Amniotic epithelial cell (primary cell): ENCODE results near the gene INTS15.
A peak's percentile ranks its signal among the peaks of the same experiment; 100 is the strongest.
"Not testable (repeated sequence)": the region's sequence is repeated elsewhere in the genome, so short reads cannot be mapped to it uniquely, and the experiment has no call there.

ENCODE experiments used
- DNase-seq: peaks from one replicate; pipeline ENCODE4 v3.0.0-alpha.2; 2010; ENCODE audit warnings: low read depth

Gene INTS15

GRCh38 chr7:6618621-6619020 lies 28.8 kb downstream of the INTS15 start:
- DNase-seq: no peak

GRCh38 chr7:6619961-6620360 lies 30.1 kb downstream of the INTS15 start:
- no peak for DNase-seq

- DNase-seq: no peak
These were observed 31.6 kb downstream of the INTS15 start for GRCh38 chr7:6621195-6622133.

GRCh38 chr7:6622134-6622710 lies 32.4 kb downstream of the INTS15 start:
- DNase-seq: no peak

- no peak for DNase-seq
These were observed 33.9 kb downstream of the INTS15 start for GRCh38 chr7:6623589-6624245.

GRCh38 chr7:6624246-6624611 lies 34.4 kb downstream of the INTS15 start:
- no peak for DNase-seq

GRCh38 chr7:6628045-6628444 lies 38.2 kb downstream of the INTS15 start:
- no peak for DNase-seq

- DNase-seq: no peak
These were observed 40.4 kb downstream of the INTS15 start for GRCh38 chr7:6630007-6630849.

- no peak for DNase-seq
These were observed 41.8 kb downstream of the INTS15 start for GRCh38 chr7:6631605-6632004.

- DNase-seq: no peak
These were observed 44.2 kb downstream of the INTS15 start for GRCh38 chr7:6634021-6634420.

GRCh38 chr7:6634971-6635370 lies 45.1 kb downstream of the INTS15 start:
- not testable (repeated sequence) for DNase-seq

GRCh38 chr7:6636741-6637543 lies 47.1 kb downstream of the INTS15 start, which contains the start of gene ZNF316:
Gene ZNF316 (plus strand): TSS chr7:6637318. CDS start chr7:6642410, 5,092 bp downstream.
- DNase-seq: peak; percentile 41

GRCh38 chr7:6637544-6638229 lies 47.9 kb downstream of the INTS15 start:
- peak; percentile 3 for DNase-seq

- no peak for DNase-seq
These were observed 49.2 kb downstream of the INTS15 start for GRCh38 chr7:6639032-6639431.

- no peak for DNase-seq
These were observed 49.8 kb downstream of the INTS15 start for GRCh38 chr7:6639627-6640026.

- peak; percentile 57 for DNase-seq
These were observed 50.5 kb downstream of the INTS15 start for GRCh38 chr7:6640246-6640721.

- DNase-seq: no peak
These were observed 51.6 kb downstream of the INTS15 start for GRCh38 chr7:6641305-6642035.

- no peak for DNase-seq
These were observed 52.5 kb downstream of the INTS15 start for GRCh38 chr7:6642239-6642839.
